Body of pancreas (tissue), 4 donors: ENCODE data around the gene PBX1. TPM values are rescaled to one million over a fixed set of nuclear protein-coding genes. Genes with fewer than 3 reads are reported as not detected.
A peak's percentile ranks its signal among the peaks of the same experiment; 100 is the strongest.

Experiments used
- ATAC-seq: fragments of 150-250 bp; one replicate; pipeline ENCODE4 v1.9.1; 2016
- DNase-seq, 4 donors: peaks; one replicate each; pipeline ENCODE4 v3.0.0-alpha.2; 2019
- H3K27ac ChIP-seq, 4 donors: fragments of 200-600 bp; sonication (generic); 1 replicate in 3 of 4; 2 replicates in 1 of 4; pipeline versions ENCODE4 v1.5.1 to v1.6.1; 2016 to 2019; ENCODE audit warnings: mild to moderate bottlenecking in 1 of 4, mixed read lengths in 1 of 4, moderate library complexity in 1 of 4
- H3K27me3 ChIP-seq, 2 donors: fragments of 200-600 bp; sonication (generic); one replicate each; pipeline ENCODE4 v1.6.0; 2016; ENCODE audit warnings: mild to moderate bottlenecking in 1 of 2
- H3K36me3 ChIP-seq, 2 donors: fragments of 200-600 bp; sonication (generic); replicated peaks in 1 of 2; 2 replicates each; pipeline ENCODE4 v1.5.1; 2016; ENCODE audit warnings: low read depth in 2 of 2; ENCODE audit not compliant: insufficient read depth in 1 of 2
- H3K4me1 ChIP-seq: fragments of 200-600 bp; sonication (generic); one replicate; pipeline ENCODE4 v1.6.0; 2016
- H3K4me3 ChIP-seq, 2 donors: fragments of 200-600 bp; sonication (generic); 1 replicate in 1 of 2; 2 replicates in 1 of 2; pipeline ENCODE4 v1.5.1; 2016 to 2019
- H3K9me3 ChIP-seq, 3 donors: fragments of 200-600 bp; sonication (generic); 1 replicate in 2 of 3; 2 replicates in 1 of 3; pipeline ENCODE4 v1.5.1; 2016
- POLR2A ChIP-seq, 3 donors: fragments of 450-650 bp; IDR thresholded peaks; one replicate each; pipeline ENCODE4 v1.6.1; 2016; ENCODE audit warnings: antibody characterized with exemption in 3 of 3, mild to moderate bottlenecking in 2 of 3
- WGBS, 2 donors: methylation state at CpG; one replicate each; pipeline ENCODE4 v1.1.5; 2017; 5-methylcytosine and 5-hydroxymethylcytosine counted together
- intact Hi-C: fragments of 100-400 bp; cut with DNase I; formaldehyde crosslinking; loops from one replicate; pipeline ENCODE4 v1.15.1; 2023
- total RNA-seq, 2 donors: library from RNA; depleted of rRNA; stranded (reverse); fragments of >200 nt; gene quantifications; one replicate each; pipeline ENCODE4 v1.1.0, GENCODE V29; 2016
- TF ChIP-seq, protein P1 (sequence below), 7 experiments: fragments of 450-650 bp in 4 of 7; fragments of 200-600 bp in 3 of 7; sonication (generic) in 3 of 7; IDR thresholded peaks; one replicate each; pipeline ENCODE4 v1.5.1; 2016 to 2019; ENCODE audit warnings: antibody characterized with exemption in 7 of 7

Gene PBX1
- total RNA-seq, 2 donors from 2014 or later: 83.1 to 111 TPM

DNA sequence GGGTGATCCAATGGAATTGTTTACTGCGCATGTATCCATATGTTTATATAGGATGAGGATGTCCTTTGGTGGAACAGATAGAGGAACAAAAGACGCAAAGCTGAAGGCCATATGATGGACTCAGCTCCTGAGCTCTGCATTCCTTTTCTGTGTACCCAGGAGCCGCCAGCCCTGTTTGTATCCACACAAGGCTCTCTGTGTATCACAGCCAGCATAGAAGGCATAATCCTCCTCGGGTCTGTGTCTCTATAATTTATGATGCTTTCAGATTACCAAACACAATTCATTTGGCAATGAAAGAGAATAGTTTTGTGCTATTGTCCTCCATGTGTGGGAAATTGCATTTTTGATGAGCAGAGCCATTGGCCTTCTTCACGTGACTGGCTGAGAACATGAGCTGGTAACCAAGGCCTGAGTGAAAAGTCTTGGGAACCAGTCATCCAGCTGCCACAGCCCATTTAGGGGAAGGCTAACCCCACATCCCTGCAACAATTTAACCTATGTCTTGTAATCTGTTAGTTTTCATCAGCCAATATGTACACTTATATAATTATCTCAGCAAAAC, 119.2 kb downstream of the PBX1 start:
- TF ChIP-seq, protein P1, sequence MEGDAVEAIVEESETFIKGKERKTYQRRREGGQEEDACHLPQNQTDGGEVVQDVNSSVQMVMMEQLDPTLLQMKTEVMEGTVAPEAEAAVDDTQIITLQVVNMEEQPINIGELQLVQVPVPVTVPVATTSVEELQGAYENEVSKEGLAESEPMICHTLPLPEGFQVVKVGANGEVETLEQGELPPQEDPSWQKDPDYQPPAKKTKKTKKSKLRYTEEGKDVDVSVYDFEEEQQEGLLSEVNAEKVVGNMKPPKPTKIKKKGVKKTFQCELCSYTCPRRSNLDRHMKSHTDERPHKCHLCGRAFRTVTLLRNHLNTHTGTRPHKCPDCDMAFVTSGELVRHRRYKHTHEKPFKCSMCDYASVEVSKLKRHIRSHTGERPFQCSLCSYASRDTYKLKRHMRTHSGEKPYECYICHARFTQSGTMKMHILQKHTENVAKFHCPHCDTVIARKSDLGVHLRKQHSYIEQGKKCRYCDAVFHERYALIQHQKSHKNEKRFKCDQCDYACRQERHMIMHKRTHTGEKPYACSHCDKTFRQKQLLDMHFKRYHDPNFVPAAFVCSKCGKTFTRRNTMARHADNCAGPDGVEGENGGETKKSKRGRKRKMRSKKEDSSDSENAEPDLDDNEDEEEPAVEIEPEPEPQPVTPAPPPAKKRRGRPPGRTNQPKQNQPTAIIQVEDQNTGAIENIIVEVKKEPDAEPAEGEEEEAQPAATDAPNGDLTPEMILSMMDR (IDR thresholded peaks at IDR 0.05): no peak
- no peak for TF ChIP-seq POLR2A (IDR thresholded peaks at IDR 0.05)
- peaks cover 56% of the 10 kb centered on the region for H3K4me1 ChIP-seq
- H3K4me3 ChIP-seq: no peak overlapping the region
- peak overlapping the region in 1 of 4 donors; percentile 21 for H3K27ac ChIP-seq
- no peaks in the 10 kb centered on the region for H3K36me3 ChIP-seq
- WGBS, 2 donors: 73 to 85% methylated on average over 5 of the region's 5 CpGs
- DNase-seq (no peak), ATAC-seq (no peak)
- intact Hi-C loops: no loop called here
- no peaks in the 10 kb centered on the region for H3K27me3 ChIP-seq
- H3K9me3 ChIP-seq: no peaks in the 10 kb centered on the region

DNA sequence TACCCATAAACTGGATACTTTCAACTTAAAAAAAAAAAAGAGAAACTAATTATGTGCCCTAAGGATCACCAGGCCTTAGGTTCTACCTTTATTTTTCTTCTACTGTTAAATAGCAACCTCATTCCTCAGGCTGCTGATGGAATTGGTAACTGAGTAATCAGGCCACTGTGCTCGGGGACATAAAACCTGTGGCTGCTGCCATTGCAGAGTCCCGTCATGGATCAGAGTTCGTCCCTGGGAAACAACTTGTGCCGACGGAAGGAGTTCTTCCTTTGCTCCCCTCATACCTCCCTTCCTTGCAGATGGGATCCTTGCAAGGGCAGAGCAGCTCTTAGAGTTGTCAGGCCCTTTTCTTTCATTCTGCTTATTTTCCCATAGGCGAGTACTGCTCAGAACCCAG, 123.6 kb downstream of the PBX1 start:
- ATAC-seq (no peak), DNase-seq (no peak)
- no peaks in the 10 kb centered on the region for H3K27me3 ChIP-seq
- H3K27ac ChIP-seq: peak overlapping the region in 3 of 4 donors; percentile 59 to 75 (median 71)
- H3K4me1 ChIP-seq: peaks cover 59% of the 10 kb centered on the region
- intact Hi-C loops: no loop called here
- no peak for TF ChIP-seq POLR2A (IDR thresholded peaks at IDR 0.05)
- no peak overlapping the region for H3K4me3 ChIP-seq
- no peaks in the 10 kb centered on the region for H3K9me3 ChIP-seq
- 68 to 85% methylated on average over 6 of the region's 6 CpGs for WGBS, 2 donors
- H3K36me3 ChIP-seq: no peaks in the 10 kb centered on the region

DNA sequence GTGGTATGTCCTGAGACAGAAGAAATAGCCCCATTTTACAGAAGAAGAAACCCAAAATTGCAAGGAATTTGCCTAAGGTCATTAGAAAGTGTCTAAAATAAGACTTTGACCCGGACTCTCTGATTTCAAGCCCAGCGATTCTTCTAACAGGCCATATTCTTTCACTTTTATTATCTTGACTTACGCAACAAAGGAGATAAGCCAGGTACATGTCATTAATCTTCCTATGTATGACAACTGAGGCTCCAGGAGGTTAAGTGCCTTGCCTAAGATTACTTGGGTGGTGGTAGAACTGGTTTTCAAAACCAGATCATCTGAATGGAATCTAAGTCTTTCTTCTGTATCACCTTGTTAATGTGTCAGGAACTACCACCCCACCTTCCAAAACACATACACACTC, 124.3 kb downstream of the PBX1 start:
- peak; percentile 96 for ATAC-seq
- Histone ChIP-seq H3K27ac (peak overlapping the region; percentile 58 to 75 (median 65)), H3K36me3 (no peaks in the 10 kb centered on the region), H3K4me1 (peaks cover 65% of the 10 kb centered on the region), H3K27me3 (no peaks in the 10 kb centered on the region), H3K9me3 (no peaks in the 10 kb centered on the region), H3K4me3 (no peak overlapping the region)
- DNase-seq: peak in 2 of 4 donors; percentile 34 to 64
- intact Hi-C loops: no loop called here
- WGBS, 2 donors: 12 to 16% methylated on average over 3 of the region's 3 CpGs
- TF ChIP-seq, protein P1 (IDR thresholded peaks at IDR 0.05): no peak
- peak in 1 of 3 donors; percentile 8 for TF ChIP-seq POLR2A (IDR thresholded peaks at IDR 0.05)

DNA sequence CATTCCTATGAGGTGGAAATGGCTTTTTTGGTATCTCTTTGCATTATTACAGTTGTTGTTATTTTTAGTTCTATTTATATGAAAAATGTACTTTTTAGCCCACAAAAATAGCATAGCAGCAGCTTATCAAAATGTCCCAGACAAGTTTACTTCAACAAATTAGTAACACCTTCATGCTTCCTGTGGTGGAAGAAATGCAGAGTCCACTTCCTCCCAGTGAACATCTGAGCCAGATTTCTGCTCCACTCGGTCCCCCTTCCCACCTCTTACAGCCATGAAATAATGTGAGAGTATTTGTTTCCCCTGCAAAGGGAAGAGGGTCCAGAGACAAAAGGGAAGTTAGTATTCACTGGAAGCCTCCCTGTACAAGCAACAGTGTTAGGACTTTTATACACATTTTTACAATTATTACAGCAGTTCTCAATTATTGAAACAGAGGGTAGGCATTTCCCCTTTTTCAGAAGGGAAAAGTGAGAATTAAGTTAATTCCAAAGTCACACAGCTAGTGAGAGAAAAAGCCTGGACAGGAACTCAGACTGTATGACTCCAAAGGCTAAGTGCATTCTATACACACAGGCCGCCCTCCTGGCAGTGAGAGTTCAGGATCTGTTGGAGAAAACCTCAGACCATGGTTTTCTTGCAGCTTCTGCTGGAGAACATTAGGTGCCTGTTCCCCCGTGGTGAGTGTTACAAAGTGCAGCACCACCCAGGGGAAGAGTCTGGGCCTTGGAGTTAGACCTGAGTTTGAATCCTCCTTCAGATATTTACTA, 126.5 kb downstream of the PBX1 start:
- 66 to 84% methylated on average over 3 of the region's 3 CpGs for WGBS, 2 donors
- Histone ChIP-seq H3K36me3 (no peaks in the 10 kb centered on the region), H3K4me1 (peaks cover 74% of the 10 kb centered on the region), H3K27me3 (no peaks in the 10 kb centered on the region), H3K9me3 (no peaks in the 10 kb centered on the region), H3K27ac (peak overlapping the region in 2 of 4 donors; percentile 71 to 75), H3K4me3 (no peak overlapping the region)
- intact Hi-C loops: no loop called here
- TF ChIP-seq POLR2A (IDR thresholded peaks at IDR 0.05): no peak
- TF ChIP-seq, protein P1 (IDR thresholded peaks at IDR 0.05): no peak
- DNase-seq (no peak), ATAC-seq (no peak)

DNA sequence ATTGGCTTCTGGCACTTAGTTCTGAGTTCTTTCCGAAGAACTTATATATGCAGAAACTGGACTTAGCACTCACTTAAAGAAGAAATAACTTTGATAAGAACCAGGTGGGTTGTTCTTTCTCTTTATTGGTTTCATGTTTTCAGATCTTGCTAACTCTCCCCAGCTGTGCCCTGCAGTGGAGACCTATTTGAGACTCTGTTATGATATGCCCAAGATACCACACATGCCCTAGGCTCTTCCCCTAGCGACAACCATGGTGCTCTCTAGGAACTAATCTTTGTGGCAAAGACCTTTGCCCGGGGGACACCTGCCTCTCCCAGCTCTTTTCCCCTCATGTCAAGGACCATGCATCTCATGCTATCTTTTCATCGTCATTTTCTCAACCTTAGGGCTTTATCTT, 128.8 kb downstream of the PBX1 start:
- intact Hi-C loops: no loop called here
- Histone ChIP-seq H3K4me1 (peaks cover 66% of the 10 kb centered on the region), H3K27me3 (no peaks in the 10 kb centered on the region), H3K9me3 (no peaks in the 10 kb centered on the region), H3K4me3 (no peak overlapping the region), H3K27ac (no peak overlapping the region), H3K36me3 (no peaks in the 10 kb centered on the region)
- ATAC-seq (no peak), DNase-seq (no peak)
- no peak for TF ChIP-seq POLR2A (IDR thresholded peaks at IDR 0.05)
- TF ChIP-seq, protein P1 (IDR thresholded peaks at IDR 0.05): no peak
- 59 to 69% methylated on average over 4 of the region's 4 CpGs for WGBS, 2 donors
